ENCODE data around the gene RHO. TPM values are rescaled to one million over a fixed set of nuclear protein-coding genes. Genes with fewer than 3 reads are reported as not detected.

Gene RHO
- total RNA-seq, 1 donor = not detected

GRCh38 chr3:129531699-129532098 lies 3.3 kb downstream of the RHO start:
- no peak for DNase-seq (ENCODE audit: low read depth)
- no peak for TF ChIP-seq CTCF (IDR thresholded peaks at IDR 0.05; ENCODE audit: insufficient read depth, low read depth, low read length)
- H3K4me3 ChIP-seq (ENCODE audit: low read depth, low read length) = no peak overlapping the region

- DNase-seq (ENCODE audit: low read depth) = no peak
- no peak overlapping the region for H3K4me3 ChIP-seq (ENCODE audit: low read depth, low read length)
- no peak for TF ChIP-seq CTCF (IDR thresholded peaks at IDR 0.05; ENCODE audit: insufficient read depth, low read depth, low read length)
Measured at GRCh38 chr3:129532261-129532660, 3.8 kb downstream of the RHO start.

GRCh38 chr3:129533406-129533805 lies 5.0 kb downstream of the RHO start:
- TF ChIP-seq CTCF (IDR thresholded peaks at IDR 0.05; ENCODE audit: insufficient read depth, low read depth, low read length) = no peak
- no peak overlapping the region for H3K4me3 ChIP-seq (ENCODE audit: low read depth, low read length)
- no peak for DNase-seq (ENCODE audit: low read depth)

GRCh38 chr3:129534428-129535027 lies 6.1 kb downstream of the RHO start:
- H3K4me3 ChIP-seq (ENCODE audit: low read depth, low read length) = no peak overlapping the region
- DNase-seq (ENCODE audit: low read depth) = no peak
- TF ChIP-seq CTCF (IDR thresholded peaks at IDR 0.05; ENCODE audit: insufficient read depth, low read depth, low read length) = no peak

- DNase-seq (ENCODE audit: low read depth) = no peak
- H3K4me3 ChIP-seq (ENCODE audit: low read depth, low read length) = no peak overlapping the region
- TF ChIP-seq CTCF (IDR thresholded peaks at IDR 0.05; ENCODE audit: insufficient read depth, low read depth, low read length) = no peak
Measured at GRCh38 chr3:129535075-129535474, 6.6 kb downstream of the RHO start.

GRCh38 chr3:129536374-129536667 lies 7.9 kb downstream of the RHO start:
- no peak for TF ChIP-seq CTCF (IDR thresholded peaks at IDR 0.05; ENCODE audit: insufficient read depth, low read depth, low read length)
- H3K4me3 ChIP-seq (ENCODE audit: low read depth, low read length) = no peak overlapping the region
- no peak for DNase-seq (ENCODE audit: low read depth)

- TF ChIP-seq CTCF (IDR thresholded peaks at IDR 0.05; ENCODE audit: insufficient read depth, low read depth, low read length) = no peak
- no peak for DNase-seq (ENCODE audit: low read depth)
- no peak overlapping the region for H3K4me3 ChIP-seq (ENCODE audit: low read depth, low read length)
Measured at GRCh38 chr3:129536804-129537203, 8.4 kb downstream of the RHO start.

Measured in fibroblast of villous mesenchyme (primary cell).